Gastrocnemius medialis (tissue), 4 donors: ENCODE results near the gene ICE1. TPM values are rescaled to one million over a fixed set of nuclear protein-coding genes. Genes with fewer than 3 reads are reported as not detected.
"Not testable (repeated sequence)": the region's sequence is repeated elsewhere in the genome, so short reads cannot be mapped to it uniquely, and the experiment has no call there.

Experiments used
- ATAC-seq, 2 donors: fragments of 150-250 bp; one replicate each; pipeline ENCODE4 v1.9.1; 2016
- DNase-seq, 2 donors: peaks; one replicate each; pipeline ENCODE4 v3.0.0-alpha.2; 2019
- H3K27ac ChIP-seq, 4 donors: fragments of 200-600 bp; sonication (generic); 1 replicate in 1 of 4; 2 replicates in 3 of 4; pipeline ENCODE4 v1.5.1; 2016 to 2018; ENCODE audit warnings: mild to moderate bottlenecking in 2 of 4, moderate library complexity in 1 of 4
- H3K27me3 ChIP-seq, 3 donors: fragments of 200-600 bp; sonication (generic) in 2 of 3; 1 replicate in 1 of 3; 2 replicates in 2 of 3; pipeline versions ENCODE4 v1.5.1 to v1.6.0; 2016 to 2019; ENCODE audit warnings: mild to moderate bottlenecking in 1 of 3, moderate library complexity in 1 of 3
- H3K36me3 ChIP-seq, 2 donors: fragments of 200-600 bp; sonication (generic) in 1 of 2; one replicate each; pipeline ENCODE4 v1.5.1; 2017 to 2018
- H3K4me1 ChIP-seq, 2 donors: fragments of 200-600 bp; sonication (generic) in 1 of 2; one replicate each; pipeline ENCODE4 v1.5.1; 2016 to 2017; ENCODE audit warnings: mild to moderate bottlenecking in 2 of 2
- H3K4me3 ChIP-seq, 4 donors: fragments of 200-600 bp; sonication (generic) in 3 of 4; 1 replicate in 1 of 4; 2 replicates in 3 of 4; pipeline ENCODE4 v1.5.1; 2016 to 2019; ENCODE audit warnings: mild to moderate bottlenecking in 2 of 4
- H3K9me3 ChIP-seq, 3 donors: fragments of 200-600 bp; sonication (generic) in 2 of 3; 1 replicate in 1 of 3; 2 replicates in 2 of 3; pipeline ENCODE4 v1.5.1; 2016 to 2019
- POLR2A ChIP-seq, 2 donors: fragments of 450-650 bp; IDR thresholded peaks; one replicate each; pipeline ENCODE4 v1.6.1; 2017; ENCODE audit warnings: antibody characterized with exemption in 2 of 2, mild to moderate bottlenecking in 2 of 2, moderate library complexity in 2 of 2
- in situ Hi-C, 4 donors: fragments of 200-750 bp; cut with MboI; loops; one replicate each; pipeline versions ENCODE4 v1.15.0 to v1.8.0; 2017; ENCODE audit warnings: low sequenced_read_pairs in 4 of 4
- intact Hi-C: fragments of 100-400 bp; cut with DNase I; formaldehyde crosslinking; loops from one replicate; pipeline ENCODE4 v1.15.1; 2023; ENCODE audit warnings: low total_unique reads
- total RNA-seq, 4 donors: library from RNA; depleted of rRNA; stranded (reverse); fragments of >200 nt; gene quantifications; one replicate each; pipeline versions ENCODE4 v1.1.0 to v1.2.3, GENCODE V29; 2016
- TF ChIP-seq, protein P1 (sequence below), 5 experiments: fragments of 450-650 bp in 3 of 5; fragments of 200-600 bp in 2 of 5; sonication (generic) in 2 of 5; IDR thresholded peaks in 4 of 5; conservative IDR thresholded peaks in 1 of 5; 1 replicate in 4 of 5; 2 replicates in 1 of 5; pipeline ENCODE4 v1.5.1; 2016 to 2019; ENCODE audit warnings: antibody characterized with exemption in 5 of 5, mild to moderate bottlenecking in 3 of 5, moderate library complexity in 3 of 5

The ICE1 gene
- total RNA-seq, 4 donors from 2014 or later, result 24.9 to 34.7 (median 32.7) TPM

DNA sequence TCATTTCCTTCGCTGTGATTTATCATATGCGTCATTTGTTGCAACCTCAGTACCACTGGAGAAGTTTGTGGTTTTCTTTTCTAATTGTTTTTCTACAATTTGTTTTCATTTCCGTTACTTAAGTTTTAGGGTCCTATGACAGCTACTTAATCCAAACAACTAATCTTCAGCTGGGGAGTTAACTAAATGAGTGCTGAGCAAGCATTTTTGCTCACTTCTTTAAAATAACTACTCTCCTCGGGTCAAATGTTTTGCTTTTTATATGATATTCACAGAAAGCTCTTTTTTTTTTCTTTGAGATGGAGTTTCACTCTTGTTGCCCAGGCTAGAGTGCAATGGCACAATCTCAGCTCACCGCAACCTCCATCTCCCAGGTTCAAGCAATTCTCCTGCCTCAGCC is 14.6 kb upstream of the ICE1 start:
- no peaks in the 10 kb centered on the region for H3K9me3 ChIP-seq

DNA sequence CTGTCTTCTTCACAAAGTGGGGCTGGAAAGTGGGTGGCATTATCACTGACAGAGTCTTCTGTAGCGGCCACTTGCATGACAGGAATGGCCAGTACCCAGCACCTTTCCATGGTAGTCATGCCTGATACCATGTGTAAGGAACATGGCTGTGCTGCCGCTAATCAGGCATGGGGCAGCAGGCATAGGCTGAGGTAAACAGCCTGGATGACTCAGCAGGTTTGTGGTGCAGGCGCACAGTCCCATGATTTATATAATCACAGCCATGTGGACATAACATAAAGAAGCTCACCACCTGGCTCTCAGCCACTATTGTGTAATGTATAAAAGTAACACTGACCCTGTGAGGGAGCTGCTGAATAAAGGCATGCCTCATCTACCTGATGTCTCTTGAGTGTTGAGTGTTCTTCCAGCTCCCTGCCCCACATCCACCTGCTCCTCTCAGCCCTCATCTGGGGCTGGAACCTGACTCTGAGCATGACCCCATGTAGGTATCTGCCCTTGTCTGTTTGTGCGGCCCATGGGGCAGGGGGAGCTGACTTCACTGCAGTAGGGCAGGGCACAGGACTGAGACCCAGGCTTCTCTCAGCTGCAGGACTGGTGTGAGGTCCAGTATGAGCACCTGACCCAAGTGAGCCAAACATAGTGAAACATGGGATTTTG is 13.2 kb upstream of the ICE1 start:
- in situ Hi-C loops (loop anchor here in 3 of 4 donors (10.0 to 25.0 kb wide), 3 partner anchors 264 to 547 kb away; partner anchors contain the start of gene ADAMTS16 (in 1 of the 3)), intact Hi-C loops (no loop called here)
- Histone ChIP-seq H3K4me1 (no peaks in the 10 kb centered on the region), H3K27me3 (no peaks in the 10 kb centered on the region), H3K4me3 (no peak overlapping the region), H3K27ac (no peak overlapping the region), H3K9me3 (no peaks in the 10 kb centered on the region), H3K36me3 (no peaks in the 10 kb centered on the region)
- no peak for ATAC-seq
- TF ChIP-seq, protein P1, sequence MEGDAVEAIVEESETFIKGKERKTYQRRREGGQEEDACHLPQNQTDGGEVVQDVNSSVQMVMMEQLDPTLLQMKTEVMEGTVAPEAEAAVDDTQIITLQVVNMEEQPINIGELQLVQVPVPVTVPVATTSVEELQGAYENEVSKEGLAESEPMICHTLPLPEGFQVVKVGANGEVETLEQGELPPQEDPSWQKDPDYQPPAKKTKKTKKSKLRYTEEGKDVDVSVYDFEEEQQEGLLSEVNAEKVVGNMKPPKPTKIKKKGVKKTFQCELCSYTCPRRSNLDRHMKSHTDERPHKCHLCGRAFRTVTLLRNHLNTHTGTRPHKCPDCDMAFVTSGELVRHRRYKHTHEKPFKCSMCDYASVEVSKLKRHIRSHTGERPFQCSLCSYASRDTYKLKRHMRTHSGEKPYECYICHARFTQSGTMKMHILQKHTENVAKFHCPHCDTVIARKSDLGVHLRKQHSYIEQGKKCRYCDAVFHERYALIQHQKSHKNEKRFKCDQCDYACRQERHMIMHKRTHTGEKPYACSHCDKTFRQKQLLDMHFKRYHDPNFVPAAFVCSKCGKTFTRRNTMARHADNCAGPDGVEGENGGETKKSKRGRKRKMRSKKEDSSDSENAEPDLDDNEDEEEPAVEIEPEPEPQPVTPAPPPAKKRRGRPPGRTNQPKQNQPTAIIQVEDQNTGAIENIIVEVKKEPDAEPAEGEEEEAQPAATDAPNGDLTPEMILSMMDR (IDR thresholded peaks at IDR 0.05 in 4 of 5, conservative IDR thresholded peaks at IDR 0.05 in 1 of 5), result no peak
- TF ChIP-seq POLR2A (IDR thresholded peaks at IDR 0.05), result no peak
- DNase-seq, result no peak

More for the DNA sequence above, 14.6 kb upstream of the ICE1 start:
- intact Hi-C loops (no loop called here), in situ Hi-C loops (loop anchor here in 3 of 4 donors (10.0 to 25.0 kb wide), 3 partner anchors 263 to 546 kb away; partner anchors contain the start of gene ADAMTS16 (in 1 of the 3))
- H3K27me3 ChIP-seq, result no peaks in the 10 kb centered on the region
- no peak overlapping the region for H3K27ac ChIP-seq
- DNase-seq, result no peak
- no peak for ATAC-seq
- H3K36me3 ChIP-seq, result no peaks in the 10 kb centered on the region
- no peaks in the 10 kb centered on the region for H3K4me1 ChIP-seq
- no peak for TF ChIP-seq POLR2A (IDR thresholded peaks at IDR 0.05)
- H3K4me3 ChIP-seq, result no peak overlapping the region

DNA sequence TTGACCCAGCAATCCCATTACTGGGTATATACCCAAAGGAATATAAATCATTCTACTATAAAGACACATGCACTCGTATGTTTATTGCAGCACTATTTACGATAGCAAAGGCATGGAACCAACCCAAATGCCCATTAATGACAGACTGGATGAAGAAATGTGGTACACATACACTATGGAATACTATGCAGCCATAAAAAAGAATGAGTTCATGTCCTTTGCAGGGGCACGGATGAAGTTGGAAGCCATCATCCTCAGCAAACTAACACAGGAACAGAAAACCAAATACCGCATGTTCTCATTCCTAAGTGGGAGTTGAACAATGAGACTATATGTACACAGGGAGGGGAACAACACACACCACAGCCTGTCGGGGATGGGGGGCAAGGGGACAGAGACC is 8.6 kb upstream of the ICE1 start:
- H3K36me3 ChIP-seq, DNase-seq, ATAC-seq, H3K9me3 ChIP-seq, H3K27me3 ChIP-seq, H3K4me1 ChIP-seq, intact Hi-C loops, H3K27ac ChIP-seq, H3K4me3 ChIP-seq: not testable (repeated sequence)
- in situ Hi-C loops, result loop anchor here in 3 of 4 donors (25.0 kb wide), 2 partner anchors 527 to 552 kb away; no protein-coding TSS in a partner anchor

DNA sequence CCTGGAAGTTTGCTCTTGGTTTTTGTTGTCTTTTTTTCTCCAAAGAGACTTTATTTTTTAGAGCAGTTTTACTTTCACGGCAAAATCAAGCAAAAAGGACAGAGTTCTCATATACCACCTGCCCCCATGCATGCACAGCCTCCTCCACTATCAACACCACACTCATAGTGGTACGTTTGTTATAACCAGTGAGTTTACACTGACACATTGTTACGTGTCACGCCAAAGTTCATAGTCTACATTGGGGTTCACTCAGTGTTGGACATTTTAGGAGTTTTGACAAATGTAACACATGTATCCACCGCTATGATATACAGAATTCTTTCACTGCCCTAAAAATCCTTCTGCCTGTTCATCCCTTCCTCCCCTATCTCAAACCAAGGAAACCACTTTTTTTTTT is 7.5 kb upstream of the ICE1 start:
- Histone ChIP-seq H3K27me3 (no peaks in the 10 kb centered on the region), H3K4me3 (no peak overlapping the region), H3K9me3 (no peaks in the 10 kb centered on the region), H3K4me1 (no peaks in the 10 kb centered on the region), H3K36me3 (no peaks in the 10 kb centered on the region), H3K27ac (no peak overlapping the region)
- ATAC-seq (no peak), DNase-seq (no peak)
- in situ Hi-C loops, result loop anchor here in 3 of 4 donors (25.0 kb wide), 2 partner anchors 528 to 553 kb away; no protein-coding TSS in a partner anchor
- TF ChIP-seq, protein P1 (IDR thresholded peaks at IDR 0.05 in 4 of 5, conservative IDR thresholded peaks at IDR 0.05 in 1 of 5), result no peak
- no peak for TF ChIP-seq POLR2A (IDR thresholded peaks at IDR 0.05)
- intact Hi-C loops, result no loop called here

DNA sequence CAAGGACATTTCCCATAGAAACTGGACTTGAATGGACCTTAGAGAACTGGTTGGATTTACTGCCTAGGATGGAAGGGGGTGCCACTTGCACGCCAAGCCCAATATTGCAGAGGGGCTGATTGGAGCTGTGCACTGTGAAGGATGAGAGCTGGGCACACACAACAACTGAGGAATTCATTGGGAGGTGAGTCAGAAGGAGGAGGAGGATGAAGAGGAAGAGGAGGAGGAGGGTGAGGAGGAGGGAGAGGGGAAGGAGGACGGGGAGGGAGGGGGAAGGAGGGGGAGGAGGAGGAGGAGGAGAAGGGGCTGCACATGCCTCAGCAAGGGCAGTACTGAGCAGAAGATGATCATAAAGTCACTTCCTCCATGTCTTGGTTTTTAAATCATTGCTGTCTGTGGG is 5.7 kb upstream of the ICE1 start:
- TF ChIP-seq, protein P1 (IDR thresholded peaks at IDR 0.05 in 4 of 5, conservative IDR thresholded peaks at IDR 0.05 in 1 of 5), result no peak
- no peak for TF ChIP-seq POLR2A (IDR thresholded peaks at IDR 0.05)
- Histone ChIP-seq H3K27me3 (no peaks in the 10 kb centered on the region), H3K27ac (no peak overlapping the region), H3K36me3 (no peaks in the 10 kb centered on the region), H3K9me3 (no peaks in the 10 kb centered on the region), H3K4me1 (peaks cover 6% of the 10 kb centered on the region in 2 donors), H3K4me3 (no peak overlapping the region)
- DNase-seq (no peak), ATAC-seq (no peak)
- intact Hi-C loops, result no loop called here
- in situ Hi-C loops, result loop anchor here in 3 of 4 donors (25.0 kb wide), 2 partner anchors 529 to 554 kb away; no protein-coding TSS in a partner anchor
